Measurements from ENCODE around the gene PRM3. TPM values are rescaled to one million over a fixed set of nuclear protein-coding genes. Genes with fewer than 3 reads are reported as not detected.

The PRM3 gene
- total and polyA plus RNA-seq, 2 donors (not counting 1 experiment from before 2014, with no cell fraction given): not detected

DNA sequence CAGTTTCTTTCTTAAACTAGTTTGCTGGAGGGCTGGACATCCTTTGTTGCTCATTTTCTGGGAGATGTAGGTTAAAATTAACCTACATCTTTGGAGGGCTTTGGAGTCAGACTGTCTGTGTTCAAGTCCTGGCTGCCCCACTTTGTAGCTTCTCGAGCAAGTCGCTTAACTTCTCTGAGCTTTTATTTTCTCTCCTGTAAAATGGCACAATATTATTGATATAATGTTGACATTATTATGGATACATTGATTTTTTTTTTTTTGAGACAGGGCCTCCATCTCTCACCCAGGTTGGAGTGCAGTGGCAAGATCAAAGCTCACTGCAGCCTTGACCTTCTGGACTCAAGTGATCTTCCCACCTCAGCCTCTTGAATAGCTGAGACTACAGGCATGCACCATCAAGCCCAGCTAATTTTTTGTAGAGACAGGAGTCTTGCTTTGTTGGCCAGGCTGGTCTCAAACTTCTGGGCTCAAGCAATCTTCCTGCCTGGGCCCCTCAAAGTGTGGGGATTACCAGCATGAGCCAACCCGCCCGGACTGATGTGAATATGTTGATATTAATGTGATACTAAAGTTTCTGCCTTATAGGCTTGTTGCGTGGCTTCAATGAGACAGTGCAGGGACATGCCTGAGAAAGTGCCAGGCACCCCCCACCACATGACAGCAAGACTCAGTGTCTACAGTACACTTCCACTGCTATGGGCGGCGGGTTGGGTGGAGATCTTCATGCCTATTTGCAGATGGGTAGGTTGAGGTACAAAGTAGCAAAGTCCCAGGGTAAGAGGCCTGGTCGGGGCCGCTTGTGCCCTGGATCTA is 40.3 kb upstream of the PRM3 start:
- H3K36me3 ChIP-seq (replicated peaks in 1 of 2; ENCODE audit: control extremely low read depth in 1 of 2, control insufficient read depth in 1 of 2, extremely low read depth in 1 of 2, insufficient read depth in 2 of 2, low read length in 1 of 2): no peaks in the 10 kb centered on the region
- H3K4me3 Mint-ChIP-seq: no peak overlapping the region
- H4K20me1 ChIP-seq (ENCODE audit: control insufficient read depth, insufficient read depth, low read length, poor library complexity, severe bottlenecking): no peaks in the 10 kb centered on the region
- ChIA-PET CTCF (interaction anchor here (1.0 to 6.9 kb wide), 4 partner anchors 15 to 350 kb away, joined by 4 to 136 read pairs (median 80); partner anchors contain the start of gene SOCS1), POLR2A (interaction anchor here (6.8 kb wide), 1 partner anchor 14 kb away, joined by 94 read pairs; no protein-coding TSS in a partner anchor)
- no peaks in the 10 kb centered on the region for H3K79me2 ChIP-seq (ENCODE audit: control insufficient read depth, insufficient read depth, low read length)
- DNase-seq (no peak), ATAC-seq (ENCODE audit: low read depth) (no peak)
- H3K4me2 ChIP-seq (replicated peaks; ENCODE audit: low read depth, low read length, poor library complexity, severe bottlenecking): no peak overlapping the region
- H3K4me1 Mint-ChIP-seq: peaks cover 65% of the 10 kb centered on the region
- H3K4me3 ChIP-seq (ENCODE audit: control extremely low read depth in 1 of 5, extremely low read depth in 1 of 5, insufficient read depth in 1 of 5, low read depth in 2 of 5, low read length in 4 of 5): no peak overlapping the region
- no peak overlapping the region for H3K9ac ChIP-seq (ENCODE audit: low read length)
- peaks cover 0 to 13% (median 0%) of the 10 kb centered on the region in 3 donors for H3K9me3 ChIP-seq (ENCODE audit: control extremely low read depth in 1 of 3, control insufficient read depth in 2 of 3, insufficient read depth in 1 of 3, low read length in 2 of 3)
- H3K27me3 ChIP-seq (replicated peaks in 1 of 4; ENCODE audit: control extremely low read depth in 1 of 4, control insufficient read depth in 3 of 4, insufficient read depth in 4 of 4, low read length in 3 of 4): no peaks in the 10 kb centered on the region
- TF ChIP-seq EZH2 (IDR thresholded peaks at IDR 0.05; ENCODE audit: borderline replicate concordance, insufficient read depth, low read depth, low read length, poor library complexity, severe bottlenecking) (no peak), CTCF (IDR thresholded peaks at IDR 0.05) (no peak)
- H3K4me1 ChIP-seq (ENCODE audit: control insufficient read depth in 2 of 2, insufficient read depth in 2 of 2, low read length in 2 of 2): peaks cover 51 to 65% of the 10 kb centered on the region in 2 donors
- H3K27ac Mint-ChIP-seq: peak overlapping the region; percentile 82
- intact Hi-C loops (cut with micrococcal nuclease): loop anchor here (5.0 kb wide), 2 partner anchors 236 to 369 kb away; no protein-coding TSS in a partner anchor
- H3K27me3 Mint-ChIP-seq: no peaks in the 10 kb centered on the region
- no peaks in the 10 kb centered on the region for H3K9me3 Mint-ChIP-seq (ENCODE audit: insufficient read depth)
- no peak overlapping the region for H2AFZ ChIP-seq (ENCODE audit: insufficient read depth, low read depth, low read length, poor library complexity, severe bottlenecking)
- 93% methylated on average over 6 of the region's 9 CpGs for WGBS (ENCODE audit: insufficient coverage)
- H3K27ac ChIP-seq (ENCODE audit: low read length in 2 of 2): no peak overlapping the region

Data from B cell (primary cell).